Measurements from ENCODE around the gene DNAJC7. TPM values are rescaled to one million over a fixed set of nuclear protein-coding genes. Genes with fewer than 3 reads are reported as not detected.
A peak's percentile ranks its signal among the peaks of the same experiment; 100 is the strongest.

The DNAJC7 gene
- total RNA-seq, 6 donors from 2014 or later = 53.2 to 109 (median 73.5) TPM

DNA sequence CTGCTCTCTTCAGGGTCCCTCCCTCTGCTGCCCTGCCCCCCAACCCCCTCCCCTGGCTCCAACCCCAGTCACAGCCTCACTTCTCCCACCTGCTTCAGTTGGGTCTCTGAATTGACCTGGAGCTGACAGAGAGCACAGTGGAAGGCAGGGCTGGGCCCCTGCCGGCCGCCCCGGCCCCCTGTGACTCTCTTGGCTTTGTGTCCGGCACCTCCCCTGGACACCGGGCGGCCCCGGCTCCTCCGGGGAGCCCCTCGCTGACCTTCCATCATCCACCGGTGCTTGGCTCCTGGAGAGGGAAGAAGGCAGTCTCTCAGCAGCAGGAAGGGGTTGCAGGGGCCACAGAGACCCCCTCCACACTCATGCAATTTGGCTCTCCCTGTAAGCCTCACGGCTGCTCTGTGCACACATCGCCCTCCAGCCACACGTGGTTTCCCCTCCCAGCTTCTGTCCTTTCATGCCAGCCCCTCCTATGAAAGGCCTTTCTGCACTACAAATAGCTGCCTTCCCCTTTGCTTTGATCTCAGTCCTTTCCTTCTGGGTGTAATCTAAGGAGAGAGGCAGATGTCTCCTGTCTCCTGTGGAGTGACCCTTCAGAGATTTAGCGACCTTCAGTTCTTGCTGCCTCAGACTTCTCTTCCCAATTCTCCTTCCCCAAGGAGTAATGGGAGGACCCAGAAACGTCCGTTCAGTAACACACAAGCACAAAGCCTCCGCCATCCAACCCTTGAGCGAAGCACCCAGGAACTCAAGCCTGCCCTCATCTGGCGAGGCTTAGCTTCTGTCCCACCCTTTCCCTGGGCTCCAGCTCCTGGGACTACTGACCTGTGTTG is 10.9 kb upstream of the DNAJC7 start:
- Histone ChIP-seq H3K4me3 (no peak overlapping the region), H3K27ac (no peak overlapping the region), H3K36me3 (peaks cover 0 to 12% (median 10%) of the 10 kb centered on the region in 4 donors), H3K4me1 (peaks cover 18 to 26% (median 23%) of the 10 kb centered on the region in 4 donors), H3K9me3 (no peaks in the 10 kb centered on the region), H3K27me3 (no peaks in the 10 kb centered on the region)
- no peak for ATAC-seq (ENCODE audit: low FRiP score in 2 of 2)
- TF ChIP-seq EP300 (IDR thresholded peaks at IDR 0.05) = no peak
- TF ChIP-seq, protein P1, sequence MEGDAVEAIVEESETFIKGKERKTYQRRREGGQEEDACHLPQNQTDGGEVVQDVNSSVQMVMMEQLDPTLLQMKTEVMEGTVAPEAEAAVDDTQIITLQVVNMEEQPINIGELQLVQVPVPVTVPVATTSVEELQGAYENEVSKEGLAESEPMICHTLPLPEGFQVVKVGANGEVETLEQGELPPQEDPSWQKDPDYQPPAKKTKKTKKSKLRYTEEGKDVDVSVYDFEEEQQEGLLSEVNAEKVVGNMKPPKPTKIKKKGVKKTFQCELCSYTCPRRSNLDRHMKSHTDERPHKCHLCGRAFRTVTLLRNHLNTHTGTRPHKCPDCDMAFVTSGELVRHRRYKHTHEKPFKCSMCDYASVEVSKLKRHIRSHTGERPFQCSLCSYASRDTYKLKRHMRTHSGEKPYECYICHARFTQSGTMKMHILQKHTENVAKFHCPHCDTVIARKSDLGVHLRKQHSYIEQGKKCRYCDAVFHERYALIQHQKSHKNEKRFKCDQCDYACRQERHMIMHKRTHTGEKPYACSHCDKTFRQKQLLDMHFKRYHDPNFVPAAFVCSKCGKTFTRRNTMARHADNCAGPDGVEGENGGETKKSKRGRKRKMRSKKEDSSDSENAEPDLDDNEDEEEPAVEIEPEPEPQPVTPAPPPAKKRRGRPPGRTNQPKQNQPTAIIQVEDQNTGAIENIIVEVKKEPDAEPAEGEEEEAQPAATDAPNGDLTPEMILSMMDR (IDR thresholded peaks at IDR 0.05) = no peak
- no peak for TF ChIP-seq POLR2A (IDR thresholded peaks at IDR 0.05)
- TF ChIP-seq POLR2AphosphoS5 (IDR thresholded peaks at IDR 0.05) = no peak
- DNase-seq = peak in 1 of 2 donors; percentile 77
- 56 to 65% methylated on average over 11 to 19 of the region's 19 CpGs for WGBS, 2 donors

DNA sequence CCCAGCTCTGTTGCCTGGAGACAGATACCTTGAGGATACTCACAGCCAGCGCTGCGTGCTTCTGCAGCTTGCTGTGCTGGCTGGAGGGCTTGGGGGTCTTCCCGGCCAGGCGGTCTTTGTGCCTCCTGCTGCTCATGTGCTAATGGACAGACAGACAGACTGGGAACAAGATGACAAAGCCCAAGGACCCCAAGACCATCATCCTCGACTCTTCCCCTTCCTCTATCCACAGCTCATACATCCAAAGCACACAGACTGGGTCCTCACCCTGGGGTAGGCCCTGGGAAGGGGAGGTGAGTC is 10.3 kb upstream of the DNAJC7 start:
- no peaks in the 10 kb centered on the region for H3K27me3 ChIP-seq
- H3K4me1 ChIP-seq = peaks cover 18 to 27% (median 25%) of the 10 kb centered on the region in 4 donors
- TF ChIP-seq, protein P1 (IDR thresholded peaks at IDR 0.05) = no peak
- no peak for TF ChIP-seq POLR2A (IDR thresholded peaks at IDR 0.05)
- no peak for TF ChIP-seq EP300 (IDR thresholded peaks at IDR 0.05)
- TF ChIP-seq POLR2AphosphoS5 (IDR thresholded peaks at IDR 0.05) = no peak
- H3K4me3 ChIP-seq = no peak overlapping the region
- H3K9me3 ChIP-seq = no peaks in the 10 kb centered on the region
- no peak overlapping the region for H3K27ac ChIP-seq
- peaks cover 0 to 18% (median 17%) of the 10 kb centered on the region in 4 donors for H3K36me3 ChIP-seq
- no peak for DNase-seq
- no peak for ATAC-seq (ENCODE audit: low FRiP score in 2 of 2)
- 73 to 83% methylated on average over 3 to 5 of the region's 5 CpGs for WGBS, 2 donors

DNA sequence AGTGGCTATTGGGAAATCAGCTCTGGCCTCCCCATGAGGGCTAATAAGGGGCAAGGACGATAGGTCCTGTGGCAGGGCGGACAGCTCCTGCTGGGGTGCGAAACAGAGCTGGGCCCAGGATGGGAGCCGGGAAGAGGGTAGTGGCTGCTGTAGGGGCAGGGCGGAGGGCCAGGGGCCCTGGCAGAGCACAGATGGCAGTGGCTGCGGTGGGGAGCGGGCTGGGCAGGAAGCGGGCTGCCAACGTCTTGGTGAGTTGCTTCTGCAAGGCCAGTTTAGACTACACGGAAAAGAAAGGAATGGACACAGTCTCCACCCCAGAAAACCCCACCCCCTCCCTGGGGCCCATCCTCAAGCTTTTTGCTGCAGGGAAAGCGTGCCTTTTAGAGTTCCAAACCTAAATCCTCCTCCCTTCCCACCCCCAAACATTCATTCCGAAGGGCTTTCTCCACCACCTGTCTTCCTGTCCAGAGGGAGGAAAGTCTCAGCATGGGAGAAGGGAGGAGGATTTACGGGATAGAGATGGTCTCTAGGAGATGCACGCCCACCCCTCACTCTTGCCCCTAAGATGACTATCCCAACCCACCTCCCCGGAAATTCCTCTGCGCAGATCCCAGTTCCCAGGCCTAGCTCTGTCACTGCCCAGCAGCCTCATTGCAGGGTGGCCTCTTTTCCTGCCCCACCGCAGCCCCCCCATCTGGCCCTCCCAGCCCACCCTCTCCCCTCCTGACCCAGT is 9.8 kb upstream of the DNAJC7 start:
- H3K4me3 ChIP-seq = no peak overlapping the region
- DNase-seq (peak in 1 of 2 donors; percentile 69), ATAC-seq (ENCODE audit: low FRiP score in 2 of 2) (no peak)
- TF ChIP-seq POLR2AphosphoS5 (IDR thresholded peaks at IDR 0.05) = no peak
- TF ChIP-seq EP300 (IDR thresholded peaks at IDR 0.05) = no peak
- TF ChIP-seq POLR2A (IDR thresholded peaks at IDR 0.05) = no peak
- TF ChIP-seq, protein P1 (IDR thresholded peaks at IDR 0.05) = no peak
- WGBS, 2 donors = 50 to 55% methylated on average over 15 to 16 of the region's 17 CpGs
- H3K36me3 ChIP-seq = peaks cover 0 to 24% (median 22%) of the 10 kb centered on the region in 4 donors
- no peak overlapping the region for H3K27ac ChIP-seq
- H3K4me1 ChIP-seq = peaks cover 18 to 27% (median 25%) of the 10 kb centered on the region in 4 donors
- H3K27me3 ChIP-seq = no peaks in the 10 kb centered on the region
- no peaks in the 10 kb centered on the region for H3K9me3 ChIP-seq

DNA sequence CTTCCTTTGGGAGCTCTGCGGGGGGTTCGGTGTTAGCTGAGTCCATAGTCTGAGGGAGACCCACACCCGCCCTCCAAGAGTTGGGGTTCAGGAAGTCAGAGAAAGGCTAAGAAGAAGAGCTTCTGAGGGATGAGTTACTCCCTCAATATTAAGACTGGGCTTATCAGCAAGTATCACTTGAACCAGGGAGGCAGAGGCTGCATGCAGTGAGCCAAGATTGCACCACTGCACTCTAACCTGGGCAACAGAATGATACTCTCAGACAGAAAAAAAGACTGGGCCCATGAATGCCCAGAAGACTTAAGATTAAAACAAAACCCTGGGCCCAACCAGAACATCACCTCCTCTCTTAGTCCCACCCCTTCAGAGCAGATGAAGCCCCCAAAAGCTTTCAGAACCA is 8.7 kb upstream of the DNAJC7 start:
- H3K4me1 ChIP-seq = peaks cover 24 to 34% (median 32%) of the 10 kb centered on the region in 4 donors
- H3K4me3 ChIP-seq = no peak overlapping the region
- TF ChIP-seq, protein P1 (IDR thresholded peaks at IDR 0.05) = no peak
- TF ChIP-seq EP300 (IDR thresholded peaks at IDR 0.05) = no peak
- no peak for TF ChIP-seq POLR2A (IDR thresholded peaks at IDR 0.05)
- no peak for TF ChIP-seq POLR2AphosphoS5 (IDR thresholded peaks at IDR 0.05)
- no peak overlapping the region for H3K27ac ChIP-seq
- ATAC-seq (ENCODE audit: low FRiP score in 2 of 2) (no peak), DNase-seq (no peak)
- peaks cover 0 to 27% (median 24%) of the 10 kb centered on the region in 4 donors for H3K36me3 ChIP-seq
- 98 to 100% methylated on average over 3 of the region's 3 CpGs for WGBS, 2 donors
- H3K9me3 ChIP-seq = no peaks in the 10 kb centered on the region
- H3K27me3 ChIP-seq = no peaks in the 10 kb centered on the region

Measured in upper lobe of left lung (tissue), 6 donors.